OCI-LY3 (cell line): ENCODE results near the gene CRADD.

Experiments used
- CTCF ChIP-seq: fragments of 200-600, 300-600 bp; sonication (generic); IDR thresholded peaks from 2 replicates; pipeline ENCODE4 v1.5.1; 2014; ENCODE audit warnings: antibody characterized with exemption, low read length, low read depth
- EZH2phosphoT487 ChIP-seq: fragments of 200-600 bp; shearing (Covaris generic); IDR thresholded peaks from 2 replicates; pipeline ENCODE4 v1.6.1; 2018; ENCODE audit warnings: antibody characterized with exemption, mixed run types, low read depth

DNA sequence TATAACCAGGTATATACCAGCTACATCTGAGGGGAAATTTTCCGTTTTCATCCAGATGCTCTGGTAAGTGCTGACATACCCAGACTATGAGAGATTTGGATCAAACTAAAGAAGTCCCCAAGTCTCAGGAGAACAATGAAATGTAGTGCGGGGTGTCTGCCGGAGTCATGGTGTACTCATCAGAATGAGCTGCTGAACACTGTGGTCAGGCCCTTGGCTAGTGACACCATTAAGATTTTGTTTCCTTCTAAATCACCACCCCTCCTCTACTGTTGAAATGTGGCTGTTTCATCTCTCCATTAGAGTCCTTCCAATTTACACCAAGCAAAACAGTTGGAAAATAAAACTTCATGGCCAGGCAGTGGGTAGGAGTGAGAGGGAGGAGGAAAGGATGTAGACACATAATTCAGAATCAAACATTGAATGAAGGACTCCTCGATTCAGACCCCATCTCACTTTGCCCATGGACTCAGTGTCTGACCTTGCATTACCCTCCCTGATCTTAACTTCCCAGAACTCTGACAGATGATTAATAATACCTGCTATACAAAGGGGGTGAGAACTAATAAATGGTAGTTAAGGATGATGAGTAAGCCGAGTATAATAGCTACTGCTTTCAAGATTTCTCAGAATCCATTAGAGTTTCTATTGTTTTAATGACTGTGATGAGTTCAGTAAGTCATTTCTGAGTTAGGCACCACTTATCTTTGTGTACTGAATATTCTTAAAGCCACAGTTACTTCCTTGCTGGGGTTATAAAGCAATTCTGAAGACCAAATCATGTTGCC lies 127.4 kb downstream of the CRADD start:
- TF ChIP-seq CTCF (no peak), EZH2phosphoT487 (no peak)
